Measurements from ENCODE around the gene RAB37.

GRCh38 chr17:74768069-74768762, 31.2 kb downstream of the RAB37 start:
- TF ChIP-seq CTCF (IDR thresholded peaks at IDR 0.05) = no peak
- no peak for TF ChIP-seq POLR2A (IDR thresholded peaks at IDR 0.05)

All from testis (tissue), 2 donors.